PC-9 (cell line): ENCODE data around the gene TTL. TPM values are rescaled to one million over a fixed set of nuclear protein-coding genes. Genes with fewer than 3 reads are reported as not detected.
"Not testable (repeated sequence)": the region's sequence is repeated elsewhere in the genome, so short reads cannot be mapped to it uniquely, and the experiment has no call there.

Experiments used
- BruUV-seq: library from RNA; stranded (reverse); fragments of 400-500 nt; replicated peaks from 2 replicates; lab custom pipeline; 2021; lab: Mats Ljungman, UMichigan
- CTCF ChIA-PET: fragments of 300-600 bp; sonication (Branson Sonifier 250); formaldehyde crosslinking; loops from one replicate; lab custom pipeline; 2022; ENCODE audit warnings: antibody characterized with exemption; lab: Charles Lee
- POLR2A ChIA-PET: fragments of 300-600 bp; sonication (Branson Sonifier 250); formaldehyde crosslinking; loops from one replicate; lab custom pipeline; 2022; ENCODE audit warnings: antibody characterized with exemption; ENCODE audit not compliant: unreplicated experiment; lab: Charles Lee
- DNase-seq, 2 experiments: peaks; one replicate each; pipeline versions ENCODE4 v3.0.0 to v3.0.0-alpha.2; 2015 to 2022; ENCODE audit warnings: mixed read lengths in 1 of 2
- H2AFZ ChIP-seq: fragments of 200-600 bp; sonication (generic); 2 replicates; pipeline ENCODE4 v1.8.1; 2017; ENCODE audit warnings: antibody characterized with exemption
- H3F3A ChIP-seq: fragments of 200-600 bp; sonication (generic); 2 replicates; pipeline ENCODE4 v1.8.1; 2017; ENCODE audit warnings: antibody characterized with exemption, mild to moderate bottlenecking, low read depth; ENCODE audit not compliant: insufficient read depth
- H3K27ac ChIP-seq: fragments of 200-600 bp; sonication (generic); 2 replicates; pipeline ENCODE4 v1.6.1; 2016; ENCODE audit warnings: mixed run types
- H3K27me3 ChIP-seq: fragments of 200-600 bp; sonication (generic); 2 replicates; pipeline ENCODE4 v1.6.1; 2016; ENCODE audit warnings: low read depth, mixed run types; ENCODE audit not compliant: insufficient read depth
- H3K36me3 ChIP-seq: fragments of 200-600 bp; sonication (generic); 2 replicates; pipeline ENCODE4 v1.6.1; 2016; ENCODE audit warnings: low read depth, mixed run types
- H3K4me1 ChIP-seq: fragments of 200-600 bp; sonication (generic); replicated peaks from 2 replicates; pipeline ENCODE4 v1.6.1; 2016; ENCODE audit warnings: mixed run types; ENCODE audit not compliant: insufficient read depth
- H3K4me2 ChIP-seq: fragments of 200-600 bp; sonication (generic); 2 replicates; pipeline ENCODE4 v1.6.1; 2017; ENCODE audit warnings: mixed run types
- H3K4me3 ChIP-seq: fragments of 200-600 bp; sonication (generic); 2 replicates; pipeline ENCODE4 v1.6.1; 2016; ENCODE audit warnings: mixed run types
- H3K79me2 ChIP-seq: fragments of 200-600 bp; sonication (generic); 2 replicates; pipeline ENCODE4 v1.6.1; 2017; ENCODE audit warnings: low read depth, mixed run types
- H3K9me2 ChIP-seq: fragments of 200-600 bp; sonication (generic); 2 replicates; pipeline ENCODE4 v1.8.1; 2017; ENCODE audit warnings: mild to moderate bottlenecking; ENCODE audit not compliant: insufficient read depth
- H3K9me3 ChIP-seq: fragments of 200-600 bp; sonication (generic); 2 replicates; pipeline ENCODE4 v1.8.1; 2016; ENCODE audit warnings: low read depth; ENCODE audit not compliant: insufficient read depth
- H4K20me1 ChIP-seq: fragments of 200-600 bp; sonication (generic); 2 replicates; pipeline ENCODE4 v1.8.1; 2017; ENCODE audit not compliant: insufficient read depth
- EZH2 ChIP-seq: fragments of 200-600 bp; sonication (generic); IDR thresholded peaks from 2 replicates; pipeline ENCODE4 v1.8.0; 2017; ENCODE audit warnings: antibody characterized with exemption, low read depth
- intact Hi-C: fragments of 100-400 bp; cut with micrococcal nuclease; formaldehyde crosslinking; loops from one replicate; pipeline ENCODE4 v1.10.0; 2022; ENCODE audit not compliant: unreplicated experiment
- total RNA-seq: library from RNA; stranded (reverse); gene quantifications from 2 replicates; pipeline ENCODE4 v1.2.3, GENCODE V29; 2021
- TF ChIP-seq, protein P1 (sequence below): fragments of 200-600 bp; sonication (generic); conservative IDR thresholded peaks from 2 replicates; pipeline ENCODE4 v1.6.1; 2017; ENCODE audit warnings: mixed run types, antibody characterized with exemption, mild to moderate bottlenecking, moderate library complexity

TTL gene
- total RNA-seq, 1 experiment from 2014 or later, result 25.4 TPM

DNA sequence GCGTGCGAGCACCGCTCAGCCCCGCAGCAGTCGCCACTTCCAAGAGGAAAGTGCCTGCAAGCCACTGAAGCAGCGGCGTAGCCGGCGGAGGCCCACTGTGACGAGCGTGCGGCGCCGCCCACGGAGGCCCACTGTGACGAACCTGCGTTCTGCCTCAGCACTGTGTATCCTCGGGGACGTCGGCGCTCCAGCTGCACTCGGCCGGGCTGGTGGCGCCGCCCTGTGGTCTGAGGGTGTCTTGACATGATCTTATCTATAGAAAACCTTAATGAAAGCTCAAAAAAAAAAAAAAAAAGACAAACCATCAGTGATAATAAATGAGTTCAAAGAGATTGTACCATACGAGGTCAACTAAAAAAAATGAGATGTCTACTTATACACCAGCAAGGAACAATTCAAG, 48.5 kb upstream of the TTL start, which contains the start of gene RGPD8:
Gene RGPD8 (minus strand): TSS at position 166 of the 400 bp plus-strand sequence. CDS start 192 bp downstream, outside the sequence.
- intact Hi-C loops, result loop anchor here (10.0 kb wide), 1 partner anchor 179 kb away; the partner anchor contains the start of gene ZC3H8
- CTCF ChIA-PET, result interaction anchor here (0.6 to 1.4 kb wide), 3 partner anchors 174 to 534 kb away, joined by 3 to 15 read pairs (median 8); no protein-coding TSS in a partner anchor
- H3F3A ChIP-seq, H3K79me2 ChIP-seq, H3K27me3 ChIP-seq, H3K4me1 ChIP-seq, BruUV-seq, H2AFZ ChIP-seq, H3K36me3 ChIP-seq, H3K4me2 ChIP-seq, H3K27ac ChIP-seq, H4K20me1 ChIP-seq, POLR2A ChIA-PET, H3K9me2 ChIP-seq, H3K4me3 ChIP-seq, H3K9me3 ChIP-seq: not testable (repeated sequence)
- peak in 1 of 2 experiments; percentile 77 for DNase-seq
- TF ChIP-seq, protein P1, sequence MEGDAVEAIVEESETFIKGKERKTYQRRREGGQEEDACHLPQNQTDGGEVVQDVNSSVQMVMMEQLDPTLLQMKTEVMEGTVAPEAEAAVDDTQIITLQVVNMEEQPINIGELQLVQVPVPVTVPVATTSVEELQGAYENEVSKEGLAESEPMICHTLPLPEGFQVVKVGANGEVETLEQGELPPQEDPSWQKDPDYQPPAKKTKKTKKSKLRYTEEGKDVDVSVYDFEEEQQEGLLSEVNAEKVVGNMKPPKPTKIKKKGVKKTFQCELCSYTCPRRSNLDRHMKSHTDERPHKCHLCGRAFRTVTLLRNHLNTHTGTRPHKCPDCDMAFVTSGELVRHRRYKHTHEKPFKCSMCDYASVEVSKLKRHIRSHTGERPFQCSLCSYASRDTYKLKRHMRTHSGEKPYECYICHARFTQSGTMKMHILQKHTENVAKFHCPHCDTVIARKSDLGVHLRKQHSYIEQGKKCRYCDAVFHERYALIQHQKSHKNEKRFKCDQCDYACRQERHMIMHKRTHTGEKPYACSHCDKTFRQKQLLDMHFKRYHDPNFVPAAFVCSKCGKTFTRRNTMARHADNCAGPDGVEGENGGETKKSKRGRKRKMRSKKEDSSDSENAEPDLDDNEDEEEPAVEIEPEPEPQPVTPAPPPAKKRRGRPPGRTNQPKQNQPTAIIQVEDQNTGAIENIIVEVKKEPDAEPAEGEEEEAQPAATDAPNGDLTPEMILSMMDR, result peak; percentile 63

DNA sequence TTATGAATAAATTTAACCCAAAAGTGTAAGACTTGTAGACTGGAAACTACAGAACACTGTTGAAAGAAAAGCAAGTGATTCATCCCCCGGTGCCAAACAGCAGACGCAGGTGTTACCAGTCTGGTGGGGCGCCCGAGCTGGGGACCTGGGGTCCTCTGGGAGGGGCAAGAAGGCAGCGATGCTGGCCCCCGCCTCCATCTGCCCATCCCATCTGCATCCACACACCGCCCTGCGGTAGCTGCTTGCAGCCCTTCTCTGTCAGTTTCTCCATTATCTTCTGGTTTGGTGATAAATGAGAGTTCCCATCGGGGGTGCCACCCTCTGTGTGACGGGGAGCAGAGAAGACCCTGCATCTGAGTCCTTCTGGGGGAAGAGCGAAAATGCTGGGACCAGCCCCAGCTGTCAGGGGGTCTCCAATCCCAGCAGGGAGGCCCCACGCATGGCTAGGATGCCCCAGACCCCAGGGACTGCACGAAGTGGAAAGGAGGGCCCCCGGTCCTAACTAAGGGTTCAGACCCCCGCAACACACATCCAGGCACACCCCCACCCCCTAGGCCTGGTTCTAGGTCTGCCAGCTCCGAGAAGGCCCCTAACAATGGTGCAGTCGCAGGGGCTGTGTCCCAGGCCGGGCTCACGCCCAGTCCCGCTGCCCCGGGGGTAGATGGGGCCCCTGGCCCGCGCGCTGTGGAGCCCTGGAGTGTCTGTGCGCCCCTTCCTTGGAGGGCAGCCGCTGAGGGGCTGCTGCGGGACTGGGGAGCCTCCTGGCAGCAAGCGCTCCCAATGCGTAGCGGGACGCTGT, 47.8 kb upstream of the TTL start:
- no peaks in the 10 kb centered on the region for H3K9me3 ChIP-seq
- no peaks in the 10 kb centered on the region for H3K4me1 ChIP-seq
- no peak for DNase-seq
- CTCF ChIA-PET, result interaction anchor here (1.4 kb wide), 1 partner anchor 174 kb away, joined by 15 read pairs; no protein-coding TSS in a partner anchor
- TF ChIP-seq EZH2, result no peak
- TF ChIP-seq, protein P1, result no peak
- no peak overlapping the region for H3K4me2 ChIP-seq
- no peaks in the 10 kb centered on the region for H3K36me3 ChIP-seq
- POLR2A ChIA-PET, result no interaction called here
- no peaks in the 10 kb centered on the region for H3K79me2 ChIP-seq
- no peaks in the 10 kb centered on the region for H3K27me3 ChIP-seq
- BruUV-seq, result no TSS peak
- H3K4me3 ChIP-seq, result no peak overlapping the region
- no peak overlapping the region for H2AFZ ChIP-seq
- H3F3A ChIP-seq, result no peaks in the 10 kb centered on the region
- H4K20me1 ChIP-seq, result no peaks in the 10 kb centered on the region
- no peak overlapping the region for H3K27ac ChIP-seq
- intact Hi-C loops, result loop anchor here (10.0 kb wide), 1 partner anchor 179 kb away; the partner anchor contains the start of gene ZC3H8
- no peaks in the 10 kb centered on the region for H3K9me2 ChIP-seq

DNA sequence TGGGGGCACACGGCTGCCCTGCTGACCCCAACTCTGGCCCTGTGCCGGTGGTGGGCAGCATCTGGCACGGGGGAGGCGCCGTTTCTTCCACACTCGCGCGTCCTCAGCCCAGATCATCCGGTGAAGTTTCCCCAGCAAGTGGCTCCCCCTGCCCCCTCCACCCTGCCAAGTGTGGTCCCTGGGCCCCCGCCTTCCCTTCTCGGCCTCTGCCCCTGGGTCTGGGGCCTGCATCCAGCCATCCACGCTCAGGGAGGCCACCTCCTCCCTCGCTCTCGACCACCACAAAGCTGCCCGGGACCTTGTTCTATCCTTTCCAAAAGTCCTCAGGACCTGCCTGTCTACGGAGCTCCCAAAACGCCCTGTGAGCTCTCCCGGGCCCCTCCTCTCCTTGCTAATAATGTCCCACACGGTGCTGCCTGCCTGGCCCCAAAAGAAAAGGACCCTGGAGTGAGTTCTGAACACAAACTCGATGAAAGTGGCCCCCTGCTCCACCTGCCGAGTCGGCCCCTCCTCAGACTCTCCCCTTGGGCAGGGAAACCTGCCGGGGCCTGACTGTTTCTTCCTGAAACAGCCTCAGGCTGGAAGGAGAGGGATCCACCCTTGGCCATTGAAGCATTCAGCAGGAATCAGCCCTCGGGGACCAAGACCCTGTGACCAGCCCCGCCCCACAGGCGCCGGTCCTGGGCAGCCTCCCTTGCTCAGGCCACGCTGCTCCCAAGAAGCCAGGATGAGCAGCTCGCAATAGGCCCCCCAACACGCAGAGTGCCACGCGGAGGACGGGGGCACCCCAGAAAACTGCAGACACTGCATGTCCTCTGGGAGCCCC, 46.9 kb upstream of the TTL start:
- H3K36me3 ChIP-seq, H3K27me3 ChIP-seq, POLR2A ChIA-PET, H3K27ac ChIP-seq, H3K4me2 ChIP-seq, H3K4me1 ChIP-seq, H4K20me1 ChIP-seq, H3F3A ChIP-seq, H3K9me2 ChIP-seq, H3K4me3 ChIP-seq, H3K79me2 ChIP-seq, BruUV-seq, H3K9me3 ChIP-seq, DNase-seq, H2AFZ ChIP-seq: not testable (repeated sequence)
- intact Hi-C loops, result loop anchor here (10.0 kb wide), 1 partner anchor 180 kb away; the partner anchor contains the start of gene ZC3H8
- CTCF ChIA-PET, result interaction anchor here (0.7 kb wide), 1 partner anchor 400 kb away, joined by 3 read pairs; no protein-coding TSS in a partner anchor

DNA sequence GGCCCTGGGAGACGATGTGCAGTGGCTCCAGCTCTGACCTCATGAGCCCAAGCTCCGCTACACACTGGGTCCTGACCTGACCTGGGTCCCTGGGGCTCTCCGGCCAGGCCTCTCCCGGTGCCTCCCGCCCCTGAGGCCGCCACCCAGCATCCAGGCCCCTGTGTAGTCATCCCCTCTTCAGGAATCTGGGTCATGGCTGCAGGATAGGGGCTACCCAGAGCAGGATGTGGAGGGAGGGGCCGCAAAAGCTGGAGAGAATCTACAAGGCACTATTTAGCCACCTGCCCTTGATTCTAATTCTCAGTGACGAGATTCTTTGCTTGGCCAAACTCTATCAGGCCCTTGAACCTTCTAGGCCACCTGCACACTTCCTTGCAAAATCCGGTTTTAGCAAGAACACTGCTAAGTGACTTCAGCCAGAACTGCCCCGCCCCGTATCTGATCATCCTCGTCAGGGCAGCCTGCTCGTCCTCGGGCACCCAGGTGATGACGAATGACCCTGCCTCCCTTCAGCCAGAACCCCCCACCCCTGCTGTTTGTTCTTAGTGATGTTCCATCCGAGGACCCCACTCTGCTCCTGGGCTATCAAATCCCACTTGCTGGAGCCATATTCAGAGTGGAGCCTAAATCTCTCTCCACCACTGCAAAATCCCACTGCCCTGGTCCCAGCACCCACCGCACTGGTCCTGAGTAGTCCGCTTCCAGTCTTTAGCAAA, 46.1 kb upstream of the TTL start:
- not testable (repeated sequence) for H3K27ac ChIP-seq, H3K4me2 ChIP-seq

DNA sequence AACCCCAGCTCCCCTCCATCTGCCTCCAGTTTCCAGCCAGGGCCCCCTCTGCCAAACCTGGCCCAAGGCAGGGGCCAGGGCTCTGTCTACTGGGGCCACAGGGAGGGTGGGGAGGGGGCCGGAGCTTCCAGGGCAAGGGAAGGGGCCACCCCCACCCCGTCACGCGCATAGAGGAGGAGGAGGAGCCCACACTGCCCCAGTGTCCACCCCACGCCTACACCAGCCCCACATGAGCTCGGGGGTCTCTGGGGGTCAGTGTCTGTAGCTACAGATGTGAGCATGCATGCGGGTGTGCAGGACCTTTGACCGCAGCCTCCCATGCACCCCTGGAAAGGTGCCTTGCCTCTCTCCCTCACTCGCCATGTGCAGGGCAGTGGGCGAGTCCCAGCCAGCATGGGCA, 45.0 kb upstream of the TTL start:
- BruUV-seq, H3K4me2 ChIP-seq, H3K79me2 ChIP-seq, CTCF ChIA-PET, H2AFZ ChIP-seq, H3K9me2 ChIP-seq, H3K9me3 ChIP-seq, H3K4me3 ChIP-seq, H3F3A ChIP-seq, H3K4me1 ChIP-seq, POLR2A ChIA-PET, H3K36me3 ChIP-seq, H3K27me3 ChIP-seq, DNase-seq, H4K20me1 ChIP-seq, H3K27ac ChIP-seq: not testable (repeated sequence)
- intact Hi-C loops, result loop anchor here (10.0 kb wide), 1 partner anchor 182 kb away; the partner anchor contains the start of gene ZC3H8

More for the DNA sequence above, 46.1 kb upstream of the TTL start:
- H3K27me3 ChIP-seq, H3K9me2 ChIP-seq, H3K9me3 ChIP-seq, H3K4me1 ChIP-seq, BruUV-seq, POLR2A ChIA-PET, H3K79me2 ChIP-seq, H3F3A ChIP-seq, DNase-seq, H4K20me1 ChIP-seq, CTCF ChIA-PET, H3K4me3 ChIP-seq, H3K36me3 ChIP-seq, H2AFZ ChIP-seq: not testable (repeated sequence)
- intact Hi-C loops, result loop anchor here (10.0 kb wide), 1 partner anchor 181 kb away; the partner anchor contains the start of gene ZC3H8
